ENCODE data around the gene NFKB1.

Gene NFKB1

DNA sequence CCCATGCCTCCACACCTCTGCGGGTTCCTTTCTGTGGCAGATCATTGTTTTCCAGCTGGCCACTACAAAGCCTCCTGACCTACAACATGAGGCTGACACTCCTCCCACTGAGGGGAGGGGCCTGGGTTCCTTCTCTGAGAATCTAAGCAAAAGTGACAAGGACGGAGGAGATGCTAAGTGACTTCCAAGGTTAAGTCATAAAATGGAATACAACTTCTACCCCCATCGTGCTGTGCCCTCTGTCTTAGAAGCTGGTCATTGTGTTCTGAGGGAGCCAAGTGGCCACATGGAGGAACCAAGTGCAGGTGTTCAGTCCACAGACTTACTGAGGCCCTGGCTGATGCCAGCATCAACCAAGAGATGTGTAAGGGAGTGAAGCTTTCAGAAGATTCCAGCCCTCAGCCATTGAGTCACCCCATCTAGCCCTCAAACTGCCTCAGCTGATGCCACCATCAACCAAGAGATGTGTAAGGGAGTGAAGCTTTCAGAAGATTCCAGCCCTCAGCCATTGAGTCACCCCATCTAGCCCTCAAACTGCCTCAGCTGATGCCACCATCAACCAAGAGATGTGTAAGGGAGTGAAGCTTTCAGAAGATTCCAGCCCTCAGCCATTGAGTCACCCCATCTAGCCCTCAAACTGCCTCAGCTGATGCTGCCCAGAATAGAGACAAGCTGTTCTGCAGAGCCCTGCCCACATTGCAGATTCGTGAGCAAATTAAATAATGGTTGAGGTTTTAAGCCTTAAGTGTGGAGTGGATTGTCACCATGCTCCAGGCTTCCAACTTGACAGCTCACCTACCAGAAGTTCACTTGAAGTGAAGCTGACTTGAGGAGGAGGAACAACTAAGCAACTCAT is 118.8 kb downstream of the NFKB1 start:
- in situ Hi-C loops (cut with MboI; ENCODE audit: low sequenced_read_pairs): loop anchor here (25.0 kb wide), 2 partner anchors 183 to 392 kb away; partner anchors contain the start of gene SLC9B1

DNA sequence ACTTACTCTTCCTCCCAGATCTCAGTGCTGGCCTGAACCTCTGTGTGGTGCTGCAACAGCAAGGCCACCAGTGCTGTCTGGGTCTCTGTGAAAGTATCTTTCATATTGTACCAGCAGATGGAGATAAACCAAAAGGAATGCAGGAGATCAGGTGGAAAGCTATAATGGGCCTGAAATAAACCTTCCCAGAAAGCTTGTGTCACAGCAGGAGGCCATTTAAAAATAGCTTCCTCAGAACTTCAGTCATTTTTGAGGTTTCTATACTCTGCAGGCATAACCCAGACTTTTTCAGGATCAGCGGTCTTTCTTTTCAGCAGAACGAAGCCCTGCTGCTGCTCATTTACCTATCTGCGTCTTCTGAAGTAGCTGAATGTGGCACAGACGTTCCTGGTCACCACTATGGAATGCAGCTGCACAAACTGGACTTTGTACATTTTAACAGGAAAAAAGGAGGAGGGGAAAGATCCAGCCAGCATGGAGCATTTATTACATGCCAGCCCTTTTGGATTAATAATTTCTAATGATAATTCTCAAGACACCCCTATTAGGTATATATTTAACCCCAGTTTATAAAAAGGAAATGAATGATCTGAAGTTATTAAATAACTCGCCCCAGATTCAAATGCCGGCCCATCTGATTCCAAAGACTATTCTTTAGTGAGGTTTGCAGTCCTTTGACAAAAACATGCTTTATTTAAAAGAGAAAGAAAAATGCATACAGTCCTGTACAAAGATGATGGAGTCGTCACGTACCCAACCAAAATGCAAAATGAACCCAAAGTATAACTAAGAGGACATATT is 119.7 kb downstream of the NFKB1 start:
- in situ Hi-C loops (cut with MboI; ENCODE audit: low sequenced_read_pairs): loop anchor here (25.0 kb wide), 2 partner anchors 184 to 391 kb away; partner anchors contain the start of gene SLC9B1

DNA sequence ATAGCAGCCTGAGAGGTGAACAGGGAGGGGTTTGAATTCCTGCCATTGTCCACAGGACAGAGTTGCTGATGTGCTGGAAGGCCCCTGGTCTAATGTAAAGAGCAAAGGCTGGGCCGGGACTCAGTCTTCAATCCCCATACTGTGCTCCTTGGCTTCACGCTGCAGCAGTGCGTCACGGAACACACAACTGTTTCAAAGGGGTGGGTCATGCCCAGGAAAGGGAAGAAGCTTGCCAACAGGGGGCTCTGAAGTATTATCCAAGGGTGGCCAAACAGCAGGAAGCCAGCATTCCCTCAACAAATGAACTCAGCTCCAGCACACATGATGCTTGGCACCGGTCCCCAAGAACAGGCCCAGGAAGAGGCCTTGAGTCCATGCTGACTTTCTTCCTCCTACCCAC is 122.5 kb downstream of the NFKB1 start:
- in situ Hi-C loops (cut with MboI; ENCODE audit: low sequenced_read_pairs): loop anchor here (25.0 kb wide), 2 partner anchors 186 to 389 kb away; partner anchors contain the start of gene SLC9B1

DNA sequence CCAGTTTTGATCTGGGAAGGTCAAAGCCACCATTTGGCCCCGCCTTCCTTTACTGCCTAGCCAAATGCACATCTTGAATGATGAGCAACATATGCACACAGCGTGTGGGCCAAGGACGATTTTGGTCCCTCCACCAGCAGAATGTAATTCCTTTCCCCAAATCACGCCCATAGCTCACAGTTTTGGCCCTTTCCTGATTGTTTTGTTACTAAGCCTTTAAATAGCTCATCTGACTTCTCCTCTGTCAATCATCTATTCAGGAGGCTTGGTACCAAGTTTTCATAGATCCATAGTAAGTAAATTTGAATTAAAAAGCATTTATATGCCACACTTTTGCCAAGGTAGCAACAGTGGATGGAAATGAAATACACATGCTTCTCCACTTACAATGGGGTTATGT is 123.3 kb downstream of the NFKB1 start:
- in situ Hi-C loops (cut with MboI; ENCODE audit: low sequenced_read_pairs): loop anchor here (25.0 kb wide), 2 partner anchors 187 to 388 kb away; partner anchors contain the start of gene SLC9B1

DNA sequence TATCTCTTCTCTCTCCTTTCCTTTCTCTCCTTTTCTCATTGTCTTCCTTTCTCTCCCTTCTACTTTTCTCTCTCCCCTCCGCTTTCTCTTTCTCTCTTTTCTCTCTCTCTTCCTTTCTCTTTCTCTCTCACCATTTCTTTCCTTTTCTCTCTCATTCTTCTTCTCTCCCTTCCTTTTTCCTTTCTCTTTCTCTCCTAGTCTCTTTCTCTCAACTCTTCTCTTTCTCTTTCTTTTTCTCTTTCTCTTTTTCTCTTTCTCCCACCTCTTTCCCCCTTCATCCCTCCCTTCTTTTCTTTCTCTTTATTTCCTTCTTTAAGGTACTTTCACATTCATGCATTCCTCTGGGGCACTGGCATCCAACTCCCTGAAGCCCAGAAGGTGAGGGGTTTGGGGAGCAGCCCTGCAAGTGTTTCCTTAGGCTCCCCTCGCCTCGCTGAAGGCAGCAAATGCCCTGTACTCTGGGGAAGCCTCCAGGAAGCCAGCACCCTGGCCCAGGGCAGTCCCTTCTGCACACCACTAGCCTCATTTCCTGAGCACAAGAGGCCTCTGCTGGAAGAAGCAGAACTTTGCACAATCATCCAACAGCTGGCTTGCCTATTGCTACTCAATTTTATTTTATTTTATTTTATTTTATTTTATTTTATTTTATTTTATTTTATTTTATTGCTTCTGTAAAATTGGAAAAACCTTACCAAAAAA is 124.2 kb downstream of the NFKB1 start:
- in situ Hi-C loops (cut with MboI; ENCODE audit: low sequenced_read_pairs): no loop called here

DNA sequence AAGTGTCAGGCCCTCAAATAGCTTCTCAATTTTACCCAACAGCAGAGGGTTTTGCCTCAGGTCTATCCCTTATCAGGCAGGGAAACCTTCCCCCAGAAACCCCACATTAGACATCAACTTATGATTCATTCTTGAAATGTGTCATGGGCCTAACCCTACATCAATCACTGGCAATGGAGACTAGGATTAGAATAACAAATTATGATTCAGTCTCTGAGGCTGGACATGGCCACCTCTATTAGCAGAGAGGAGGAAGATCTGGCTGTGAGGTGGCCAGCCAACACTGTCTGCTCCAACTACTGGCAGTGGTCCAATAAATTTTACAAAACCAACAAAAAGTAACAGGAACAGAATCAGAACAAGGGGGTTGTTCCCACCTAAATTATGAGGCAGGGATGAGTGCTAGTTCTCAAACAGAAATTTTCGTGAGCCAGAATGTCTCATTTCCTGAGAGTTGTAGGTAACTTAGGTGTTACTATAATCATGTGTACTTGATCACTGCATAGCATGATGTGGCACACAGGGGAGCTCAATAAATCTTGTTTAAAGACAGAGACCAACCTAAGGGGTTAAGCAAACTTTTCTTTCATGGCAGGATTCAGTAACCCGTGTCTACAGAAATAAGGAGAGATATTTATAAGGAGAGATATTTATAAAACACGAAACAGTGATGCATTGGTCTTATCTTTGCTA is 126.8 kb downstream of the NFKB1 start:
- in situ Hi-C loops (cut with MboI; ENCODE audit: low sequenced_read_pairs): no loop called here

DNA sequence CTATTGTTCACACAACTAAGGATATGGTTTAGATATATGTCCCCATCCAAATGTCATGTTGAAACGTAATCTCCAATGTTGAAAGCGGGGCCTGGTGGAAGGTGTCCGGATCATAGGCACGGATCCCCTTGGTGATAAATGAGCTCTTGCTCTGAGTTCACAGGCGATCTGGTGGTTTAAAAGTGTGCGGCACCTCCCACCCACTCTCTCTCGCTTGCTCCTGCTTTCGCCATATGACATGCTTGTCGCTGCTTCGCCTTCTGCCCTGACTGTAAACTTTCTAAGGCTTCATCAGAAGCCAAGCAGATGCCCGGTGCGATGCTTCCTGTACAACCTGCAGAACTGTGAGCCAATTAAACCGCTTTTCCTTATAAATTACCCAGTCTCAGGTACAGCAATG is 128.5 kb downstream of the NFKB1 start:
- in situ Hi-C loops (cut with MboI; ENCODE audit: low sequenced_read_pairs): no loop called here

DNA sequence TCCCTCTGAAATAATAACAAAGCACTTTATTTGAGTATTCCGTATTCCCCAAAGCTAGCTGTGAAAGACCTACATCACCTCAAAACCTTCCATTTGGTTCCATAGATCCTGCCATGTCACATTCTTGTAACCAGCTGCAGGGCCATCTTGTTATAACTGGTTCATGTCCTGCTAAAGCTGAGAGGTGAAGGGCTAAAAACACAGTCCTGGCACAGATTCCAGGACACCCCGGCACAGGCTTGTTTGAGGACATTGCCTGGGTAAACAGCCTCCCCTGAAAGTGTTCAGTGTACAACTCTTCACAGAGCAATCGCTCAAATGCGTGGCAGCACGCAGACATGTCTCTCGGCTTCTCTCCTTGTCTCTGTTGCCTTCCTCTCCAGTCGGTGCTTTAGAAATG is 130.5 kb downstream of the NFKB1 start:
- in situ Hi-C loops (cut with MboI; ENCODE audit: low sequenced_read_pairs): no loop called here

DNA sequence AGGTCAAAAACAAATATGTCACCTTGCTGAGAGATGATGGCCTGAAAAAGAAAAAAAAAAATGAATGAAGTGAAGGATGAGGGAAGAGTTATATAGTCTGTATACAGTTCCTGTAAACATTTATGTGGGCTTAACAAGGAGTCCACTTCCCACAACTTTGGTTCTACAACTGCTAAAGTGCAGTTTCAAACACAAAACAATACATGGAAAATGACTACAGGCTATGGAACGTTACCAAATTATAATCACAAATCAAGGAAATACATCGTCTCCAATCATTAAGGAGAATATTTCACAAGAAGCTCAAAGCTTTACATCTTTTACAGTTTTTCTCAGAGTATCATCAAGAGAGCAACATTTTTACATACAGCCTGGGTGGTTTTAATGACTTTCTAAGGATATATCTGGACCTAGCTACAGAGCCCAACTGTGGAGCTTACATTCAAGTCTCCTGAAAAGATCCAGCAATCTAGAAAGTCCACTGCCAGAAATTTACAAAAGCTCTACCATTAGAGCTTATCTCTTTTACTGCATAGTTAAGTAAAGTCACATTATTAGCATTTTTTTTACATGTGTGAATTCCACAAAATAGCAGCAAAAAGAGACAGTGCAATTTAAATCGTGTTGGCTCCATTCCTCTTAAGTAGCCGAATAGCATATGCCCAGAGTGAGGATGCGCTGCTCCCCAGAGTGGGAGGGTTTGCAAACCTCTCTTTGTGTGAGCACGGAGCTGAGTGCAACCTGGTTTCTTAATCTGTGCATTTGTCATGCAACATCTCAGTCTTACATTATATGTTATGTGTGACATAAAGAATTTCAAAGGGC is 131.3 kb downstream of the NFKB1 start:
- in situ Hi-C loops (cut with MboI; ENCODE audit: low sequenced_read_pairs): no loop called here

DNA sequence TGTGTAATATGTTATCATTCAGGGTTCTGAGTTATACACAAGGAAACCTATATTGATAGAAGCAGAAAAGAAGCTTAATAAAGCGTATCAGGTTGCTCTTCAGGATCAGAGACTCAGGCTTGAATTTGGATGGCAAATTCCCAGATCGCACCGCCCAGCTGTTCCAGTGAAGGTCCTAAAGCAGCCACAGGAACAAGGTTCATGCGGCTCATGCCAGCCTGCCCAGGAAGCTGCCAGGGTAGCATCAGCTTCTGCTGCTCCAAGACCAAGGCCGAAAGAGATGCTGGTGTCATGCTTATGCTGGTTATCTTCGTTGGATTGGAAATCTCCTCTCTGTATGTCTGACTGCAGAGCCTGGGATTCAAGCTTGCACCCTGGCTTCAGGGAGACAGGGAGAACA is 131.9 kb downstream of the NFKB1 start:
- in situ Hi-C loops (cut with MboI; ENCODE audit: low sequenced_read_pairs): no loop called here

DNA sequence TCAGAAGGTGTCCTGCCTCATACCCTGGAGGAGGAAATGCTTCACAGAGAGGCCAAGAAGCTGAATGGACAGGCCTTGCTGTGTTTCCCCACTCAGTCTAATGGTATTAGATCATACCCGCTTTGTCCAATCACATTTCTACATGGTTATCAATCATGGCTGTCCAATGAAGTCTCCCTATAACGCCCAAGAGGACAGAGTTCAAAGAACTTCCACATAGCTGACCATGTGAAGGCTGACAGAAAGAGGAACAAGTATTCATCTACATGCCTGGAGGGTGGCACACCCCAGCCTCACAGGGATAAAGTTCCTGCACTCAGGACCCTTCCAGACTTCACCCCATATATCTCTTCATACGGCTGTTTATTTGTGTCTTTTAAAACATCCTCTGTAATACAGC is 136.2 kb downstream of the NFKB1 start:
- in situ Hi-C loops (cut with MboI; ENCODE audit: low sequenced_read_pairs): no loop called here

DNA sequence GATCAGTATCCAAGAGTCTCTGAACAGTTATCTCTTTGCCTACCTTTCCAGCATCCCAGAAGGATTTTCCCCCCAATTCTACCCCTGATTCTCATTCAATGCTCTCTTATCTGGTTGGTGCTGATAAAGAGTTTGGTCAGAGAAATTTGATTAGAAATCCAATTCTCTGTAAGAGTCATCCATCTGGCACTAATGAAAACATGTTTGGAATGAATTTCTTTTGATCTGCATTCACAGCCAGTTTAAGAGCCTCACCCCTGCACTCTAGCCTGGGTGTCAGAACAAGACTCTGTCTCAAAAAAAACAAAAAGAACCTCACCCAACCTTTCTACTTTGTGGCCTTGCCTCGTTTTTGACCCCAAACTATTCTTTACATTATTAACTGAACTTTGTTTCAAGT is 137.5 kb downstream of the NFKB1 start:
- in situ Hi-C loops (cut with MboI; ENCODE audit: low sequenced_read_pairs): no loop called here

DNA sequence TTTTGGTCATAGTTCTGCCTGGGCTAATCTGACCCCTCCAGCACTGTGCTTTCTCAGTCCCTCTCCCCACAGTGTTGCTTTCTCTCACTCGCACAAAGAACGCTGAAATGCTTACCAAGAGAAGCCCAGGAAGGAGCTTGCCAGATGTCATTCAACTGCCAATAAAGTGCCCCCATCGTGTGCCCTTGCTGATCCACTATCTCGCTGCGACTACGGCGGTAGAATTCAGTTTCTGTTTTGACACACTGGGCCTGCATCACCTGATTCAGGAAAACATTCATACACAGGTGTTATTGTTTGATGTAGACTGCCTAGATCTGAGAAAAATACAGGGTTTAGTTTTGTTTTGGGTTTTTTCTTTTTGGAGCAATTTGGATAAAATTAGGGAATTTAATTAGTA is 138.4 kb downstream of the NFKB1 start:
- in situ Hi-C loops (cut with MboI; ENCODE audit: low sequenced_read_pairs): no loop called here

DNA sequence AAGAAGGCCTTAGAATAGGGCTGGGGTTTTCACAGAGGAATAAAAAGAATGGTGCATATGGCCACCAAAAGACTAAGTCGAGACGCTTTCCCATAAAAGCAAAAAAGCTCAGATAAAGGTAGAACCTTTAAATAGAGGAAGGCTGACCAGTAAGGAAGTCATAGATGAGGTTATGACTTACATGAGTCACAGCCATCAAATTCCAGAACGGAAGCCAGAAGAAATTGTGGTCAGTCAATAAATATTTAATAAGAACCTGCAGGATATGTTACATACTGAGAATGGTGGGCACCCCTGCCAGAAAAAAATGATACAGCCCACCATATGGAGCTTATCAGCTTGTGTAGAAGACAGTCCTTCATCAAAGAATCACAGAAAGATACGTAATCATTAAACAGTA is 139.5 kb downstream of the NFKB1 start:
- in situ Hi-C loops (cut with MboI; ENCODE audit: low sequenced_read_pairs): no loop called here

DNA sequence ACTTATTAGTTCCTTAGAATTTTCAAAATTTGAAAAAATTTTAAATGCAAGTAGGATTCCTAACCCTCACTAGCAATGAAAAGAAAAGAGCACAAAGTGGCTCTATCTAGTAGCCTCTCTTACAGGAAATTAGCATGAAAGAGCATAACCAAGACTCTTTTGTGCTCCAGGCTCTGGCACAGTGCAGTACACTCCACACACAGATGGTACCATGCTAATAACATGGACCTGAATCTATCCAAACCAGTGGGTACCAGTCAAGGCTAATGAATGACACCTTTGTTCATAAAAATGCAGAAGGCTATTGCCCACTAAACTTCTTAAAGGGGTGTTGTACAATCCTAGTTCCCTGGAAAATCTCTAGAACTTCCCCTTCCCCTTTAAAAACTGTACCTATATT is 140.6 kb downstream of the NFKB1 start:
- in situ Hi-C loops (cut with MboI; ENCODE audit: low sequenced_read_pairs): no loop called here

DNA sequence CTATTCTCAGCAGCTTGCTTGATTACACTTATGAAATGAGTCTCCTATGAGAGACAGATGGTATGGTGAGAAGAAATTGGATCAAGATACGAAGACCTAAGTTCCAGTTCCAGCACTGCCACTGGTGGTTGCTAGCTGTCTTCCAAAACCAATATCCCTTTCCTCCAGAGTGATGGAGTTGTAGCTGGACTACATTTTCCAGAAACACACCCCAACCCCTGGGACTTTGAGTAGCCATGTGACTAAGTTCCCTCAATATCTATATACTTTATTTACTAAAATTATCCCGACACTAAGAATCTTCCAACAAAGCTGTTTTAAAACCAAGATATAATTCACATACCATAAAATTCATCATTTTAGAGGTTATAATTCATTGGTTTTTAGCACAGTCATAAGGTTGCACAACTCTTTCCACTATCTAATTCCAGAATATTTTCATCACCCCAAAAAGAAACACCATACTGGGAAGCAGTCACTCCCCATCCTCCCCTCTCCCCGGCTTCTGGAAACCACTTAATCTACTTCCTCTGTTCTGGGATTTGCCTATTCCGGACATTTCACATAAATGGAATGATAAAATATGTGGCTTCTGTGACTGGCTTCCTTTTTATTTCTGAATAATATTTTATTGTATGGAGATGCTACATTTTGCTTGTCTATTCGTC is 141.6 kb downstream of the NFKB1 start:
- in situ Hi-C loops (cut with MboI; ENCODE audit: low sequenced_read_pairs): no loop called here

DNA sequence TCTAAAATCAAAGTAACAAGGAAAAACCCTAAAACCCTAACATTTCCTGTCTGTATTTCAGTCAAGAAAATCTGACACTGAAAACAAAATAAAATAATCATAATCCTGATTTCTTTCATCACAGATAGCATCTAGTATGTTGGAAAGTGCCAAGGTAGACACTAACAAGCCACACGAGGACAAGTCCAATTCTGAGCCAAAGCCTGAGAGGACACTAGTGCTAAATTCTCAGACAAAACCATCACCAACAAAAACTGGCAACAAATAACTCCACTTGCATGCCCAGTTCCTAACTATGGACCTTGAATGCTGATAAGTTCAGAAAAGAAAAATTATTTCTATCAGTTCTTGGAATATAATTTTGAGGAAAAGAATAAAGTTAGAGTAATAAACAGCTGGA is 146.0 kb downstream of the NFKB1 start:
- in situ Hi-C loops (cut with MboI; ENCODE audit: low sequenced_read_pairs): no loop called here

DNA sequence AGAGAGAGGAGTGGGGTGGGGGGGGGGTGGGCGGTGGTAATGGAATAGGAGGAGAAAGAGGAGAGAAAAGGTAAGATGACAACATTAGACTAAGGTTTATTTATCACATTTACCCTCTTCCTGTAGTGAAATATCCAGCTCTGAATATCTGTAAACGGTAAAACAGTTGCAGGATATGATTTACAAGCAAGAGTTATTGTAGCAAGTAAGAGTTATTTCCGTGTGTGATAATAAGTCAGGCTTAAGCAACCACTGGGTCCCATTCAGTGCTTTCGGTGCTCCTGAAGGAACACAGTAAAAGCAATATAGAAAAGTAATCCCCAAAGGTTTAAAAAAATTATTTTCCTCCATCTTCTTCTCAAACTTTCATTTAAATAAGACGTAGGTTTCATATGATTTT is 156.0 kb downstream of the NFKB1 start:
- in situ Hi-C loops (cut with MboI; ENCODE audit: low sequenced_read_pairs): no loop called here

DNA sequence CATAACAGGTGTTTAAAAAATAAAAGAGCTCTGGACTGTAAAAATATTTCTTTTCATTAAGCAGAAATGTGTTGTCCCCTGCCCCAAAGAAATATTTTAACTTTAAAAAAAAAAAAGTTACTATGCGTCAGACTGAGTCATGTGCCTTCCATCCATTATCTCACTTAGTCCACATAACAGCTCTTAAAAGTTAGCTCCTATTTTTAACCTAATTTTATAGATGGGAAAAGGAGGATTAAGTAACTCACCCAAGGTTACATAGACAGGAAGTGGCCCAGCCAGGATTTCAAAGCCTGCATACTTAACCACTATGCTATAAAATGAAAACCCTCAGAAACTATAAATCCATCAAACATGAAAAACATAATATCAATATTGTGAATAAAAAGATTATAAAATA is 161.9 kb downstream of the NFKB1 start:
- in situ Hi-C loops (cut with MboI; ENCODE audit: low sequenced_read_pairs): no loop called here
